C1 segment of cervical spinal cord (tissue), 14 donors: ENCODE measurements around the gene MAPT.

Experiments
- DNase-seq, 14 donors: peaks; one replicate each; lab custom pipeline; 2025; lab: John Stamatoyannopoulos, UW

The MAPT gene

DNA sequence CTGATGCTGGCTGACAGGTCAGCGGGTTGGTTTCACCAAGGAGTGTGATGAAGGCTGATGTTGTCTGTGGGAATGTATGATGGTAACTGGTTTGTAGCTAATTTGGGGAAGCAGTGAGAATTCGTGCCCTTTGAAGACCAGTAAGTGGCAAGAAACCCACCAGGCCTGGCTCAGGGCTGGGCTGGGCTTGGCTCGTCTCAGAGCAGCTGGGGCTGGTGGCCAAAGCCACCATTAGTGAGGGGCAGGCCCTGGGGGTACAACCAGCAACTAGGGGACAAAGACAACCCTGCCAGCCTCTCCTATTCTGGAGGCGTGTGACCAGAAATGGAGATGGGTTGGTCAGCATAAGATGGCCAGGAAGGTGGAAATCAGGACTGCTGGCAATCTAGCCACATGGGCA, 91.7 kb downstream of the MAPT start:
- no peak for DNase-seq

DNA sequence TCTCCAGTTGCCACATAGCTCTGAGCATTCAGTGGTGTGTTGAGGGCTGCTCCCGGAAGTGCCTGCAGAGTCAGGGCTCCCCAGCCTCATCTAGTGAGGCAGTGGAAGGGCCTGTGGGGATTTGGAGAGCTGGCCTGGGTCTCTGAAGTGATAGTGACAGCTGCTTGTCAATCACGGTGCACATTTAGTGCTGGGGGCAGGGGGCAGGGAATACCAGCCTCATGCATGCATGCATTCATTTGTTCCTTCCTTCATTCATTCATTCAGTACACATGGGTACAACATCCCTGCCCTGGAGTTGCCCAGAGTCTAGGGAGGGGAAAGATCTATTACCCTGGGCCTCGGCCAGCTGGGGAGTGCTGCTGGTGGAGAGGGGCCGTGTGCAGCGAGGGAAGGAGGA, 93.4 kb downstream of the MAPT start:
- no peak for DNase-seq

DNA sequence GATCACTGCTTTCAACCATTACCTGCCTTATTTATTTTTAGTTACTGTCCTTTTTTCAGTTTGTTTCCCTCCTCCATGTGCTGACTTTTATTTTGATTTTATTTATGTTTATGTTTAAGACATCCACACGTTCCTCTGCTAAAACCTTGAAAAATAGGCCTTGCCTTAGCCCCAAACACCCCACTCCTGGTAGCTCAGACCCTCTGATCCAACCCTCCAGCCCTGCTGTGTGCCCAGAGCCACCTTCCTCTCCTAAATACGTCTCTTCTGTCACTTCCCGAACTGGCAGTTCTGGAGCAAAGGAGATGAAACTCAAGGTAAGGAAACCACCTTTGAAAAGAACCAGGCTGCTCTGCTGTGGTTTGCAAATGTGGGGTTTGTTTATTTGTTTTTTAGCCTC, 95.4 kb downstream of the MAPT start:
- DNase-seq = no peak

DNA sequence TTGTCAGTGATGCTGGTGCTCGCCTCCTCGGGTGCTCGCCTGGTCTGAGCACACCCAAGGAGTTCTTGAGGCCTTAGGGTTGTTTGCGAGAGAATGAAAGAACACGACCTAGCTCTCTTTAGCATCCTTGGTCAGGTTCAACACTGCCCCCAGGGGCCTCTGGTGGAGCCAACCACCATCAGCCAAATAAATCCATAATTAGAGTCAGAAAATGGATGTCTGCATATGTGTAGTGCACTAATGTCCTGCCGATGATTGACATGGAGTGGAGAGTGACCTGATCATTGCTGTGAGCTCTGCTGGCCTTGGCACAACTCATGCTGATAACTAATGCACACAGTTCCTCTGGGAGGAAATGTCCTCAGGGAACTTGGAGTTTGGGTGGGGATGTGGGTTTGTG, 96.5 kb downstream of the MAPT start:
- no peak for DNase-seq

DNA sequence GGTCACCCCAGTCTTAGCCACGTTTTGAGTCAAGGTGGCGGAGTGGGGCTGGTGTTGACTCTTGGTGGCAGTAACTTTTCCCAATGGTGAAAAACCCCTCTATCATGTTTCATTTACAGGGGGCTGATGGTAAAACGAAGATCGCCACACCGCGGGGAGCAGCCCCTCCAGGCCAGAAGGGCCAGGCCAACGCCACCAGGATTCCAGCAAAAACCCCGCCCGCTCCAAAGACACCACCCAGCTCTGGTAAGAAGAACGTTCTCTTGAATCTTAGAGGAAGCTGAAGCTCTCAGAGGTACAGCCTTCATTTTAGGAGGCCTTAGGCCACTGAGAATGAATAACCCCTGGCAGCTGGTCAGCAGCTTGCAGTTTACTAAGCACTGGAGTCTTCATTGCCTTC, 97.0 kb downstream of the MAPT start:
- DNase-seq = no peak

DNA sequence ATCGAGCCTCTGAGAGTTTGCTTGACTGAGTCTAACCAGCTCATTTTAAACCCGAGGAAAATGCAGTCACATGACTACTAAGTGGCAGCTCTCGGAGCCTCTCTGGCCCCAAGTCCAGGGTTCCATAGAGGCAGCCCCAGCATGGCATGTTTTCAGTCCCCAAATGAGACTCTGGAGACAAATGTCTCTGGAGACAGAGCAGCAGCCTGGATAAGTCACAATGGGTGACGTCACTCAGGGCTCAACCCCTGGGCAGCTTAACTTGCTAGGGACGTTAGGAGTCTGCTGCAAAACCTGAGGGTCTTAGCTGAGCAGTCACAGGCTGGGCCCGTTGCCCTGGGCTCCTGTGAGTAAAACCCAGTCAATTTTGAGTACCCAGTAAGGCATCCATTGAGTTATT, 97.8 kb downstream of the MAPT start:
- DNase-seq = peak in 5 of 14 donors; percentile 7 to 42 (median 30)

DNA sequence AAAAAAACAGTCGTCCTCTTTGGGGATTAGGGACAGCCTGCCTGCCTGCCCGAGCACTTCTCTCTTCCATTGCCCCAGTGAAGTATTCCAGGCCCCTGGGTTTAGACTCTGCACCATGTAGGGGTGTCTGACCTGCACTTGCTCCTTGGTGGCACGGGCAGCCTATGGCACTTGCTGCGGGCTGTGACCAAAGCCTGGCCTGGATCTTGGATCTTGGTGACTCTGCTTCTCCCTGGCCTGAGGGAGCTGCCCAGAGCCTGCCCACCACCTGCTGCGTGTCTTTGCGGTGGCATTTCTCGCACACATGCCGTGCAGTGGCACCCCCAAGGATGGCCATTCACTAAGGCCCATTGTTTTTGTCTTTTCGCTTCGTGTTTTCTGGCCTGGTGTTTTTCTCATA, 98.5 kb downstream of the MAPT start:
- no peak for DNase-seq

DNA sequence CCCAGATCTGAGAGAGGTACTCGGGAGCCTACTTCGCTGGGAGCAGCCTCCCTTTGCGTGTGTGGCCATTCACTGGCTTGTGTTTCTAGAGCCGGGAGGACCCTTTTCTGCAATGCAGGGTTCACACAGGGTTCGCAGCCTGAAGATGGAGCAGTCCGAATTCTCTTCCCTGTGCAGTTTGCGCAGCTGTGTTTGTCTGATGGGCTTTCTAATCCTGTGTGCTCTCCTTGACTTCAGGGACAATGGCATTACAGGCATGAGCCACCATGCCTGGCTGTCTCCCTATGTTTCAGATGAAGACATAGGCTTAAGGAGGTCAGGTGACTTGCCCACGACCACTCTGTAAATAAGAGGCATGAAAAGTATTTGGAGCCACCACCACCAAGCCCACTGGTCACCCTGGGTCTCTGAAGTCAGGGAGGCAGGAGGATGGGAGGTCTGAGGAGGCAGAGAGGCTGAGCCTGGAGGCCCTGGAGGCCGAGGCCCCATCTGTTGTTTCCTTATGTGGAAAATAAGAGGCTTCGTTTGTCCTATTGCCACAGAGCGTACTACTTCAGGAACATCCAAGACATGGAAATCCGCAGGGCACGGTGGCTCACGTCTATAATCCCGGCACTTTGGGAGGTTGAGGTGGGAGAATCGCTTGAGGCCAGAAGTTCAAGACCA, 99.7 kb downstream of the MAPT start:
- no peak for DNase-seq

DNA sequence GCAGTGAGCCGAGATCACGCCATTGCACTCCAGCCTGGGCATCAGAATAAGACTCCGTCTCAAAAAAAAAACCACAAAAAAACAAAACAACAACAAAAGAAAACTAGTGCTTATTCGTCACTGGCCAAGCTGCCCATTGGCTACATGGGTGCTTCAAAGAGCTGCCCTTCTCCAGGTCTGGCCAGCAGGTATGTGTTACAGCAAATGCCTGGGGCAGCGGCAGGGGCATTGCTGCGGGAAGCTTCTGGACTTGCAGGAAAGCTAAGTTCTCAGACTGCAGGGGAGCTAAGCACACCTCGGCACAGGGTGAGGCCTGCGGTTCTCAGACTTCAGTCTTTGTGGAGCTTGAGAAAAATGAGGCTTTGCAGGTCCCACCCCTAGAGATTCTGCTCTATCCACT, 100.6 kb downstream of the MAPT start:
- no peak for DNase-seq

DNA sequence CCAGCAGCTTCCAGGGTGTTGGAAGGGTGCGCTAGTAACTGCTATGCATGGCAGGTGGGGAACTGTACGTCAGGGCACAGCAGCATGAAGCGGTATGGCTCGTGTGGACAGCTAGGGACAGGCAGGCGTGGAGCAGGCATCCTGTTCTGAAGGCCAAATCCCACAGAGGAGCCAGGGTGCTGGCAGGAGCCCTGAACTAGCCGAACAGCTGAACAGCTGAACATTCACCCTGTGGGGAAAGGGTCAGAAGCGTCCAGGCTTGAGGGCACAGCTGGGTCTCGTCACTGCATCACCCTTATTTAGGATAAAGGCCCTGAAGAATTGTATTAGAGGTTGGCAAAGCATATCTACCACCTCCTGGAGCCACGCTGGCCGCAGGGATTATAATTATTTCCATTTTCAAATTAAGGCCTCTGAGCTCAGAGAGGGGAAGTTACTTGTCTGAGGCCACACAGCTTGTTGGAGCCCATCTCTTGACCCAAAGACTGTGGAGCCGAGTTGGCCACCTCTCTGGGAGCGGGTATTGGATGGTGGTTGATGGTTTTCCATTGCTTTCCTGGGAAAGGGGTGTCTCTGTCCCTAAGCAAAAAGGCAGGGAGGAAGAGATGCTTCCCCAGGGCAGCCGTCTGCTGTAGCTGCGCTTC, 101.4 kb downstream of the MAPT start:
- DNase-seq = no peak

DNA sequence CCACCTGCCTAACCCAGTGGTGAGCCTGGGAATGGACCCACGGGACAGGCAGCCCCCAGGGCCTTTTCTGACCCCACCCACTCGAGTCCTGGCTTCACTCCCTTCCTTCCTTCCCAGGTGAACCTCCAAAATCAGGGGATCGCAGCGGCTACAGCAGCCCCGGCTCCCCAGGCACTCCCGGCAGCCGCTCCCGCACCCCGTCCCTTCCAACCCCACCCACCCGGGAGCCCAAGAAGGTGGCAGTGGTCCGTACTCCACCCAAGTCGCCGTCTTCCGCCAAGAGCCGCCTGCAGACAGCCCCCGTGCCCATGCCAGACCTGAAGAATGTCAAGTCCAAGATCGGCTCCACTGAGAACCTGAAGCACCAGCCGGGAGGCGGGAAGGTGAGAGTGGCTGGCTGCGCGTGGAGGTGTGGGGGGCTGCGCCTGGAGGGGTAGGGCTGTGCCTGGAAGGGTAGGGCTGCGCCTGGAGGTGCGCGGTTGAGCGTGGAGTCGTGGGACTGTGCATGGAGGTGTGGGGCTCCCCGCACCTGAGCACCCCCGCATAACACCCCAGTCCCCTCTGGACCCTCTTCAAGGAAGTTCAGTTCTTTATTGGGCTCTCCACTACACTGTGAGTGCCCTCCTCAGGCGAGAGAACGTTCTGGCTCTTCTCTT, 102.1 kb downstream of the MAPT start:
- no peak for DNase-seq

DNA sequence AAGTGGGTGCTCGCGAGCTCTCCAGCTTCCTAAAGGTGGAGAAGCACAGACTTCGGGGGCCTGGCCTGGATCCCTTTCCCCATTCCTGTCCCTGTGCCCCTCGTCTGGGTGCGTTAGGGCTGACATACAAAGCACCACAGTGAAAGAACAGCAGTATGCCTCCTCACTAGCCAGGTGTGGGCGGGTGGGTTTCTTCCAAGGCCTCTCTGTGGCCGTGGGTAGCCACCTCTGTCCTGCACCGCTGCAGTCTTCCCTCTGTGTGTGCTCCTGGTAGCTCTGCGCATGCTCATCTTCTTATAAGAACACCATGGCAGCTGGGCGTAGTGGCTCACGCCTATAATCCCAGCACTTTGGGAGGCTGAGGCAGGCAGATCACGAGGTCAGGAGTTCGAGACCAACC, 102.8 kb downstream of the MAPT start:
- no peak for DNase-seq

DNA sequence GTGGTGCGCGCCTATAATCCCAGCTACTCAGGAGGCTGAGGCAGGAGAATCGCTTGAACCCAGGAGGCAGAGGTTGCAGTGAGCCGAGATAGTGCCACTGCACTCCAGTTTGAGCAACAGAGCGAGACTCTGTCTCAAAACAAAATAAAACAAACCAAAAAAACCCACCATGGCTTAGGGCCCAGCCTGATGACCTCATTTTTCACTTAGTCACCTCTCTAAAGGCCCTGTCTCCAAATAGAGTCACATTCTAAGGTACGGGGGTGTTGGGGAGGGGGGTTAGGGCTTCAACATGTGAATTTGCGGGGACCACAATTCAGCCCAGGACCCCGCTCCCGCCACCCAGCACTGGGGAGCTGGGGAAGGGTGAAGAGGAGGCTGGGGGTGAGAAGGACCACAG, 103.3 kb downstream of the MAPT start:
- DNase-seq = no peak

DNA sequence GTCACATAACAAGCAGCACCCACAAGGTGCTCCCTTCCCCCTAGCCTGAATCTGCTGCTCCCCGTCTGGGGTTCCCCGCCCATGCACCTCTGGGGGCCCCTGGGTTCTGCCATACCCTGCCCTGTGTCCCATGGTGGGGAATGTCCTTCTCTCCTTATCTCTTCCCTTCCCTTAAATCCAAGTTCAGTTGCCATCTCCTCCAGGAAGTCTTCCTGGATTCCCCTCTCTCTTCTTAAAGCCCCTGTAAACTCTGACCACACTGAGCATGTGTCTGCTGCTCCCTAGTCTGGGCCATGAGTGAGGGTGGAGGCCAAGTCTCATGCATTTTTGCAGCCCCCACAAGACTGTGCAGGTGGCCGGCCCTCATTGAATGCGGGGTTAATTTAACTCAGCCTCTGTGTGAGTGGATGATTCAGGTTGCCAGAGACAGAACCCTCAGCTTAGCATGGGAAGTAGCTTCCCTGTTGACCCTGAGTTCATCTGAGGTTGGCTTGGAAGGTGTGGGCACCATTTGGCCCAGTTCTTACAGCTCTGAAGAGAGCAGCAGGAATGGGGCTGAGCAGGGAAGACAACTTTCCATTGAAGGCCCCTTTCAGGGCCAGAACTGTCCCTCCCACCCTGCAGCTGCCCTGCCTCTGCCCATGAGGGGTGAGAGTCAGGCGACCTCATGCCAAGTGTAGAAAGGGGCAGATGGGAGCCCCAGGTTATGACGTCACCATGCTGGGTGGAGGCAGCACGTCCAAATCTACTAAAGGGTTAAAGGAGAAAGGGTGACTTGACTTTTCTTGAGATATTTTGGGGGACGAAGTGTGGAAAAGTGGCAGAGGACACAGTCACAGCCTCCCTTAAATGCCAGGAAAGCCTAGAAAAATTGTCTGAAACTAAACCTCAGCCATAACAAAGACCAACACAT, 104.9 kb downstream of the MAPT start, which contains the start of gene STH:
Gene STH (plus strand): TSS at position 264 of the 913 bp plus-strand sequence. CDS start 30 bp downstream, at position 294.
- DNase-seq = no peak

DNA sequence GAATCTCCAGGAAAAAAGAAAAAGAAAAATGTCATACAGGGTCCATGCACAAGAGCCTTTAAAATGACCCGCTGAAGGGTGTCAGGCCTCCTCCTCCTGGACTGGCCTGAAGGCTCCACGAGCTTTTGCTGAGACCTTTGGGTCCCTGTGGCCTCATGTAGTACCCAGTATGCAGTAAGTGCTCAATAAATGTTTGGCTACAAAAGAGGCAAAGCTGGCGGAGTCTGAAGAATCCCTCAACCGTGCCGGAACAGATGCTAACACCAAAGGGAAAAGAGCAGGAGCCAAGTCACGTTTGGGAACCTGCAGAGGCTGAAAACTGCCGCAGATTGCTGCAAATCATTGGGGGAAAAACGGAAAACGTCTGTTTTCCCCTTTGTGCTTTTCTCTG, 105.5 kb downstream of the MAPT start:
- no peak for DNase-seq

DNA sequence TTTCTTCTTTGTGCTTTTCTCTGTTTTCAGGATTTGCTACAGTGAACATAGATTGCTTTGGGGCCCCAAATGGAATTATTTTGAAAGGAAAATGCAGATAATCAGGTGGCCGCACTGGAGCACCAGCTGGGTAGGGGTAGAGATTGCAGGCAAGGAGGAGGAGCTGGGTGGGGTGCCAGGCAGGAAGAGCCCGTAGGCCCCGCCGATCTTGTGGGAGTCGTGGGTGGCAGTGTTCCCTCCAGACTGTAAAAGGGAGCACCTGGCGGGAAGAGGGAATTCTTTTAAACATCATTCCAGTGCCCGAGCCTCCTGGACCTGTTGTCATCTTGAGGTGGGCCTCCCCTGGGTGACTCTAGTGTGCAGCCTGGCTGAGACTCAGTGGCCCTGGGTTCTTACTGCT, 105.9 kb downstream of the MAPT start:
- DNase-seq = no peak

DNA sequence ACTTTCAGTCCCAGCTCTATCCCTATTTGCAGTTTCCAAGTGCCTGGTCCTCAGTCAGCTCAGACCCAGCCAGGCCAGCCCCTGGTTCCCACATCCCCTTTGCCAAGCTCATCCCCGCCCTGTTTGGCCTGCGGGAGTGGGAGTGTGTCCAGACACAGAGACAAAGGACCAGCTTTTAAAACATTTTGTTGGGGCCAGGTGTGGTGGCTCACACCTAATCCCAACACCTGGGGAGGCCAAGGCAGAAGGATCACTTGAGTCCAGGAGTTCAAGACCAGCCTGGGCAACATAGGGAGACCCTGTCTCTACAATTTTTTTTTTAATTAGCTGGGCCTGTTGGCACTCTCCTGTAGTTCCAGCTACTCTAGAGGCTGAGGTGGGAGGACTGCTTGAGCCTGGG, 106.4 kb downstream of the MAPT start:
- peak in 2 of 14 donors; percentile 6 to 9 for DNase-seq

DNA sequence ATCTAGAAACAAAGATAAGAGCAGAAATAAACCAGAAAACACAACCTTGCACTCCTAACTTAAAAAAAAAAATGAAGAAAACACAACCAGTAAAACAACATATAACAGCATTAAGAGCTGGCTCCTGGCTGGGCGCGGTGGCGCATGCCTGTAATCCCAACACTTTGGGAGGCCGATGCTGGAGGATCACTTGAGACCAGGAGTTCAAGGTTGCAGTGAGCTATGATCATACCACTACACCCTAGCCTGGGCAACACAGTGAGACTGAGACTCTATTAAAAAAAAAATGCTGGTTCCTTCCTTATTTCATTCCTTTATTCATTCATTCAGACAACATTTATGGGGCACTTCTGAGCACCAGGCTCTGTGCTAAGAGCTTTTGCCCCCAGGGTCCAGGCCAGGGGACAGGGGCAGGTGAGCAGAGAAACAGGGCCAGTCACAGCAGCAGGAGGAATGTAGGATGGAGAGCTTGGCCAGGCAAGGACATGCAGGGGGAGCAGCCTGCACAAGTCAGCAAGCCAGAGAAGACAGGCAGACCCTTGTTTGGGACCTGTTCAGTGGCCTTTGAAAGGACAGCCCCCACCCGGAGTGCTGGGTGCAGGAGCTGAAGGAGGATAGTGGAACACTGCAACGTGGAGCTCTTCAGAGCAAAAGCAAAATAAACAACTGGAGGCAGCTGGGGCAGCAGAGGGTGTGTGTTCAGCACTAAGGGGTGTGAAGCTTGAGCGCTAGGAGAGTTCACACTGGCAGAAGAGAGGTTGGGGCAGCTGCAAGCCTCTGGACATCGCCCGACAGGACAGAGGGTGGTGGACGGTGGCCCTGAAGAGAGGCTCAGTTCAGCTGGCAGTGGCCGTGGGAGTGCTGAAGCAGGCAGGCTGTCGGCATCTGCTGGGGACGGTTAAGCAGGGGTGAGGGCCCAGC, 107.3 kb downstream of the MAPT start:
- peak in 1 of 14 donors; percentile 46 for DNase-seq

DNA sequence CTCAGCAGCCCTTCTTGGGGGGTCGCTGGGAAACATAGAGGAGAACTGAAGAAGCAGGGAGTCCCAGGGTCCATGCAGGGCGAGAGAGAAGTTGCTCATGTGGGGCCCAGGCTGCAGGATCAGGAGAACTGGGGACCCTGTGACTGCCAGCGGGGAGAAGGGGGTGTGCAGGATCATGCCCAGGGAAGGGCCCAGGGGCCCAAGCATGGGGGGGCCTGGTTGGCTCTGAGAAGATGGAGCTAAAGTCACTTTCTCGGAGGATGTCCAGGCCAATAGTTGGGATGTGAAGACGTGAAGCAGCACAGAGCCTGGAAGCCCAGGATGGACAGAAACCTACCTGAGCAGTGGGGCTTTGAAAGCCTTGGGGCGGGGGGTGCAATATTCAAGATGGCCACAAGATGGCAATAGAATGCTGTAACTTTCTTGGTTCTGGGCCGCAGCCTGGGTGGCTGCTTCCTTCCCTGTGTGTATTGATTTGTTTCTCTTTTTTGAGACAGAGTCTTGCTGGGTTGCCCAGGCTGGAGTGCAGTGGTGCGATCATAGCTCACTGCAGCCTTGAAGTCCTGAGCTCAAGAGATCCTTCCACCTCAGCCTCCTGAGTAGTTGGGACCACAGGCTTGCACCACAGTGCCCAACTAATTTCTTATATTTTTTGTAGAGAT, 108.1 kb downstream of the MAPT start:
- DNase-seq = peak in 12 of 14 donors; percentile 12 to 69 (median 48)

DNA sequence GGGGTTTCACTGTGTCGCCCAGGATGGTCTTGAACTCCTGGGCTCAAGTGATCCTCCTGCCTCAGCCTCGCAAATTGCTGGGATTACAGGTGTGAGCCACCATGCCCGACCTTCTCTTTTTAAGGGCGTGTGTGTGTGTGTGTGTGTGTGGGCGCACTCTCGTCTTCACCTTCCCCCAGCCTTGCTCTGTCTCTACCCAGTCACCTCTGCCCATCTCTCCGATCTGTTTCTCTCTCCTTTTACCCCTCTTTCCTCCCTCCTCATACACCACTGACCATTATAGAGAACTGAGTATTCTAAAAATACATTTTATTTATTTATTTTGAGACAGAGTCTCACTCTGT, 108.6 kb downstream of the MAPT start:
- DNase-seq = no peak
